GM12878 (cell line): ENCODE data around the gene LYG1. TPM values are rescaled to one million over a fixed set of nuclear protein-coding genes. Genes with fewer than 3 reads are reported as not detected.
"Not testable (repeated sequence)": the region's sequence is repeated elsewhere in the genome, so short reads cannot be mapped to it uniquely, and the experiment has no call there.

ENCODE experiments used
- ATAC-seq: fragments of 200-7000 bp; cut with Tn5 transposase; 3 replicates; pipeline ENCODE4 v1.9.1; 2020; ENCODE audit warnings: mild to moderate bottlenecking, moderate library complexity
- BruUV-seq: library from RNA; stranded (reverse); fragments of 400-500 nt; replicated peaks from 2 replicates; lab custom pipeline; 2021; lab: Mats Ljungman, UMichigan
- CTCF ChIA-PET: fragments of 300-600 bp; sonication (Branson Sonifier 250); formaldehyde crosslinking; extraction: SDS; loops from one replicate; lab custom pipeline; 2021; ENCODE audit warnings: inconsistent platforms; lab: Yijun Ruan, JAX
- POLR2A ChIA-PET: fragments of 350-600 bp; formaldehyde crosslinking; extraction: SDS; loops from one replicate; lab custom pipeline; 2021; ENCODE audit warnings: inconsistent platforms; lab: Charles Lee
- RAD21 ChIA-PET: fragments of 300-600 bp; sonication (Branson Sonifier 250); formaldehyde crosslinking; loops from one replicate; lab custom pipeline; 2023; ENCODE audit warnings: antibody characterized with exemption; ENCODE audit not compliant: unreplicated experiment; lab: Charles Lee
- SMC1A ChIA-PET: fragments of 300-600 bp; sonication (Branson Sonifier 250); formaldehyde crosslinking; loops from one replicate; lab custom pipeline; 2023; ENCODE audit not compliant: unreplicated experiment, uncharacterized antibody; lab: Charles Lee
- DNase-seq: peaks from one replicate; pipeline ENCODE4 v3.0.0-alpha.2; 2011; ENCODE audit warnings: low read depth, low spot score
- FAIRE-seq: peaks from 3 replicates; lab custom pipeline; 2011; peaks lifted over from hg19 to GRCh38; lab: Jason Lieb, UNC
- H2AFZ ChIP-seq: 2 replicates; pipeline ENCODE4 v1.6.0; 2011; ENCODE audit warnings: low read depth, low read length, control low read depth; ENCODE audit not compliant: control insufficient read depth
- H3K27ac ChIP-seq: 2 replicates; pipeline ENCODE4 v1.5.1; 2011; ENCODE audit warnings: control low read depth; ENCODE audit not compliant: control insufficient read depth, insufficient read depth
- H3K27me3 ChIP-seq, 2 experiments: replicated peaks in 1 of 2; 2 replicates each; pipeline versions ENCODE4 v1.6.0 to v1.6.1; 2011; ENCODE audit warnings: low read length in 1 of 2; ENCODE audit not compliant: control insufficient read depth in 2 of 2, insufficient read depth in 2 of 2
- H3K36me3 ChIP-seq, 2 experiments: 2 replicates each; pipeline ENCODE4 v1.5.1; 2011; ENCODE audit warnings: low read length in 1 of 2; ENCODE audit not compliant: control insufficient read depth in 2 of 2, insufficient read depth in 2 of 2
- H3K4me1 ChIP-seq: 2 replicates; pipeline ENCODE4 v1.6.1; 2011; ENCODE audit warnings: mild to moderate bottlenecking, low read length, moderate library complexity, mixed read lengths; ENCODE audit not compliant: control insufficient read depth, insufficient read depth
- H3K4me2 ChIP-seq: 2 replicates; pipeline ENCODE4 v1.6.0; 2011; ENCODE audit warnings: control low read depth; ENCODE audit not compliant: control insufficient read depth, insufficient read depth
- H3K4me3 ChIP-seq: fragments of 200-600 bp; sonication (generic); 2 replicates; pipeline ENCODE4 v1.5.1; 2016
- H3K79me2 ChIP-seq: 2 replicates; pipeline ENCODE4 v1.6.0; 2011; ENCODE audit warnings: low read length; ENCODE audit not compliant: control insufficient read depth, insufficient read depth
- H3K9ac ChIP-seq: 2 replicates; pipeline ENCODE4 v1.8.0; 2011; ENCODE audit warnings: low read length, control low read depth, mixed read lengths; ENCODE audit not compliant: control insufficient read depth, insufficient read depth
- H3K9me3 ChIP-seq: replicated peaks from 3 replicates; pipeline ENCODE4 v1.5.1; 2011; ENCODE audit warnings: mild to moderate bottlenecking, low read length; ENCODE audit not compliant: control insufficient read depth, insufficient read depth
- H4K20me1 ChIP-seq: 2 replicates; pipeline ENCODE4 v1.6.0; 2011; ENCODE audit not compliant: control insufficient read depth, insufficient read depth
- ZZZ3 ChIP-seq: IDR thresholded peaks from 2 replicates; pipeline ENCODE4 v1.6.1; 2011; ENCODE audit warnings: low read depth; ENCODE audit not compliant: control insufficient read depth, insufficient read length
- whole genome bisulfite sequencing: methylation state at CpG from one replicate; pipeline ENCODE4 v1.1.6; 2016; ENCODE audit warnings: low lambda C conversion rate; ENCODE audit not compliant: insufficient replicate concordance, insufficient coverage; ENCODE audit errors: missing lambda C conversion rate; 5-methylcytosine and 5-hydroxymethylcytosine counted together
- in situ Hi-C: fragments of 300-500 bp; cut with MboI; formaldehyde crosslinking; loops from 9 replicates; pipeline ENCODE4 v1.14.3; 2018; ENCODE audit warnings: mixed read lengths
- intact Hi-C: fragments of 100-400 bp; cut with micrococcal nuclease; formaldehyde crosslinking; loops from one replicate; pipeline ENCODE4 v1.14.2; 2022; ENCODE audit not compliant: unreplicated experiment
- polyA plus RNA-seq, 11 experiments: library from polyadenylated mRNA; depleted of rRNA in 4 of 11; unstranded in 6 of 11; stranded (reverse) in 5 of 11; fragments of >200 nt; fragmentation: Nextera tagmentation in 4 of 11; fragmentation: Illumina TruSeq in 1 of 11; extraction: Ambion mirVana in 4 of 11; extraction: Trizol in 1 of 11; gene quantifications; 1 replicate in 1 of 11; 2 replicates in 10 of 11; pipeline versions ENCODE4 v1.2.1 to v1.2.3, GENCODE V29; 2011 to 2016; ENCODE audit warnings: inconsistent platforms in 2 of 11, missing spikeins in 2 of 11, low read depth in 1 of 11
- total RNA-seq, 4 experiments: library from RNA; depleted of rRNA in 3 of 4; stranded (reverse); fragments of >200 nt in 3 of 4; fragmentation: Illumina TruSeq in 1 of 4; extraction: Trizol in 1 of 4; gene quantifications; 2 replicates each; pipeline versions ENCODE4 v1.2.1 to v1.2.3, GENCODE V29; 2013 to 2021

LYG1 gene
- total and polyA plus RNA-seq, 10 of the 15 experiments (the other 5 are each of a cell fraction or from before 2014, with no cell fraction given) = 0.27 to 1.3 (median 0.79) TPM; not detected in 1

DNA sequence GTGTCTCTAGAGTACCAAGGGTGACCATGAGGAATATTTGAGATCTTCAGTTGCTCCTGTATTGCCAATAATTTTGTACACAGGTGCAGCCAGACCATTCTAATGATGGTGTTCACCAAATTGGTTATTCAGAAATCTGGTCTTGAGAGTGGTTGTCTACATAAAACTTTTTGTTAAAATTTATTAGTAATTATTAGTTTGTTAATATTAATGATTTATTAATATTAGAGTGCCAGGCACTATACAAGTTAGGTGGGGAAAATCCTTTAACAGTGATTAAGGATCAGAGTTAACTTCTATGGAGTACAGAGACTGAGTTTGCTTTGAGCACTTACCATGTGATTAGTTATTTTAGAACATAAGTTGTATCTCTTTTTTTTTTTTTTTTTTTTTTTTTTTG lies 45.2 kb upstream of the LYG1 start:
- H3K27ac ChIP-seq = no peak overlapping the region
- no peak for TF ChIP-seq ZZZ3
- TF ChIP-seq, all 136 proteins: peak for 0
- intact Hi-C loops = no loop called here
- Histone ChIP-seq H3K4me2 (no peak overlapping the region), H2AFZ (no peak overlapping the region), H3K9ac (no peak overlapping the region), H3K79me2 (peaks cover 88% of the 10 kb centered on the region), H3K36me3 (no peaks in the 10 kb centered on the region; a peak in 2 of 4 replicates), H3K27me3 (no peaks in the 10 kb centered on the region), H3K4me1 (peaks cover 13% of the 10 kb centered on the region), H3K4me3 (no peak overlapping the region), H3K9me3 (no peaks in the 10 kb centered on the region), H4K20me1 (no peaks in the 10 kb centered on the region; the same call in 1 of the 2 replicates)
- RAD21 ChIA-PET = interaction anchor here (2.7 kb wide), 1 partner anchor 9 kb away, joined by 29 read pairs; the partner anchor contains the start of genes EIF5B and TXNDC9
- SMC1A ChIA-PET = interaction anchor here (2.2 to 3.8 kb wide), 2 partner anchors 9 to 205 kb away, joined by 9 to 32 read pairs; partner anchors contain the start of genes C2orf15, EIF5B and TXNDC9
- no TSS peak for BruUV-seq
- DNase-seq (no peak), ATAC-seq (no peak), FAIRE-seq (no peak)
- in situ Hi-C loops = no loop called here
- CTCF ChIA-PET = interaction anchor here (1.1 to 2.1 kb wide), 2 partner anchors 9 to 10 kb away, joined by 5 to 7 read pairs; partner anchors contain the start of genes EIF5B and TXNDC9
- POLR2A ChIA-PET = interaction anchor here (1.3 to 3.9 kb wide), 2 partner anchors 8 to 10 kb away, joined by 4 to 30 read pairs; partner anchors contain the start of genes EIF5B and TXNDC9

DNA sequence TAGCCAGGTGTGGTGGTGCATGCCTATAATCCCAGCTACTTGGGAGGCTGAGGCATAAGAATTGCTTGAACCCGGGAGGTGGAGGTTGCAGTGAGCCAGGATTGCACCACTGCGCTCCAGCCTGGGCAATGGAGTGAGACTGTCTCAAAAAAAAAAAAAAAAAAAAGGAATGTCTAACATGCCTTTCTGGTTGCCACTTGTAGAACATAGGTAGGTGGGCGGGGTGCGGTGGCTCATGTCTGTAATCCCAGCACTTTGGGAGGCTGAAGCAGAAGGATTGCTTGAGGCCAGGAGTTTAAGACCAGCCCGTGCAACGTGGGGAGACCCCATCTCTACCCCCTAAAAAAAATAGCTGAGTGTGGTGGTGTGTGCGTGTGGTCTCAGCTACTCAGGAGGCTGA lies 44.4 kb upstream of the LYG1 start:
- BruUV-seq = not testable (repeated sequence)

More for the DNA sequence above, 44.4 kb upstream of the LYG1 start:
- DNase-seq, H2AFZ ChIP-seq, intact Hi-C loops, ATAC-seq, FAIRE-seq, H3K36me3 ChIP-seq, H3K27ac ChIP-seq, H3K4me3 ChIP-seq, H3K9me3 ChIP-seq, in situ Hi-C loops, RAD21 ChIA-PET, H3K27me3 ChIP-seq, H4K20me1 ChIP-seq, H3K4me2 ChIP-seq, SMC1A ChIA-PET, H3K9ac ChIP-seq: not testable (repeated sequence)
- CTCF ChIA-PET = interaction anchor here (1.1 kb wide), 1 partner anchor 8 kb away, joined by 5 read pairs; the partner anchor contains the start of gene EIF5B
- Histone ChIP-seq H3K4me1 (peaks cover 11% of the 10 kb centered on the region), H3K79me2 (peaks cover 88% of the 10 kb centered on the region)
- 100% methylated on average over 7 of the region's 7 CpGs for WGBS
- POLR2A ChIA-PET = interaction anchor here (1.3 kb wide), 1 partner anchor 9 kb away, joined by 4 read pairs; the partner anchor contains the start of gene TXNDC9
